CD4-positive, alpha-beta T cell treated with Interleukin-17A for 4 hours (primary cell): ENCODE data around the gene PPP4R1.

ENCODE experiments used
- DNase-seq: peaks from one replicate; pipeline ENCODE4 v3.0.0-alpha.2; 2020; ENCODE audit warnings: mixed read lengths

PPP4R1 gene

DNA sequence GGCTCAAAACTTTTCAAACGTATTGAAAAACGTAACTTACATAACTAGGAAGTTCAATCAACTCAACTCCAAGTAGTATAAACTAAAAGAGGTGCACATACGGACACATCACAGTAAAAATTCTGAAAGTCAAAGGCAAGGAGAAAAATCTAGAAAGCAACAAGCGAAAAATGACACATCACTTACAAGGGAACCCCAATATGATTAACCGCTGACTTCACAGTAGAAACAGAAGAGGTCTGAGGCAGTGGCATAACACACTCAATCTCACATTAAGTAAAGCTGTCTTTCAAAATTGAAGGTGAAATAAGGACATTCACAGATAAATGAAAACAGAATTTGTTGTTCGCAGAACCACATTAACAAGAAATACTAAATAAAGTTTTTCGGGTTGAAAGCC, 32.7 kb downstream of the PPP4R1 start:
- DNase-seq = no peak

- DNase-seq = no peak
These were observed 36.1 kb downstream of the PPP4R1 start for GRCh38 chr18:9578306-9578705.

DNA sequence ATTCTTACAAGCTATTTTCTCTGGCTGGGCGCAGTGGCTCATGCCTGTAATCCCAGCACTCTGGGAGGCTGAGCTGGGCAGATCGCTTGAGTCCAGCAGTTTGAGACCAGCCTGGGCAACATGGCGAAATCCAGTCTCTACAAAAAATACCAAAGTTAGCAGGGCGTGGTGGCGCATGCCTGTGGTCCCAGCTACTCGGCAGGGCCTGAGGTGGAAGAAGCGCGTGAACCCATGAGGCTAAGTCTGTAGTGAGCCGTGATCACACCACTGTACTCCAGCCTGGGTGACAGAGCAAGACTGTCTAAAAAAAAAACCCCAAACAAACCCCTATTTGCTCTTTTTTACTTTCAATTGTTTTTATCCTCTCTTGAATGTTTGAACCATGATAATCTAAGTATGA, 37.0 kb downstream of the PPP4R1 start:
- DNase-seq = no peak

GRCh38 chr18:9575558-9575957, 38.8 kb downstream of the PPP4R1 start:
- DNase-seq = no peak

GRCh38 chr18:9574473-9575115, 39.8 kb downstream of the PPP4R1 start:
- DNase-seq = no peak

DNA sequence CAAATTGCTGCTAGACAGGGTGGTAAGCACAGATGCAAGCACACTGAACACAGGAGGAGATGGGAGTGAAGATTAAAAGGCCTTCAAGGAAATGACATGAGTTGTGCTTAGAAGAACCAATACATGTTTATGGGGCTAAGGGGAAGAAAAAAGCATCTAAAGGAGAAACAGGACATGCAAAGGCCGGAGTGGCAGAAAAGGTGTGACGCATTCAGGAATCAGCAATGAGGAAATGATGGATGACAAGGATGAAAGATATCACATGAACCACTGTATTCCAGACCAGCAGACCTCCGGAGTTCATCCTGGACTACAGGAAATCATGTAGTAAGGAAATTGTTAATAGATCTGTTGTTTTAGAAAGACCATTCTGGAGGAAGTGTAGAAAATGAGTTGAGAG, 42.8 kb downstream of the PPP4R1 start:
- no peak for DNase-seq

GRCh38 chr18:9570255-9570654, 44.1 kb downstream of the PPP4R1 start:
- DNase-seq = no peak

GRCh38 chr18:9569178-9569577, 45.2 kb downstream of the PPP4R1 start:
- no peak for DNase-seq

DNA sequence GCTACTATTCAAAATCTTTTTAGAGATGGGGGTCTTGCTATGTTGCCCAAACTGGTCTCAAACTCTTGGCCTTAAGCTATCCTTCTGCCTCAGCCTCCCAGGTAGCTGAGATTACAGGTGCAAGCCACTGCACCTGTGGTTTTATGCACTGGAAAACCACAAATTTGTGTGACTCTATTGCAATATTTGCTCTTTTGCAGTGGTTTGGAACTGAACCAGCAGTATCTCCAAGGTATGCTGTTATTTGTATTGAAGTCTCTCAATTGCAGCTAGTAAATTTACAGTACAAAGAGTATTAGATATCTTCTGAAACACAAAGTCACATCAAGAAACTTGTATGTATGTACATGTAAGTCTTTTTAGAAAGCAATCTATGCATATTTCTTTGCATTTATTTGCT, 46.2 kb downstream of the PPP4R1 start:
- no peak for DNase-seq

- DNase-seq = no peak
These were observed 49.0 kb downstream of the PPP4R1 start for GRCh38 chr18:9565407-9565806.

DNA sequence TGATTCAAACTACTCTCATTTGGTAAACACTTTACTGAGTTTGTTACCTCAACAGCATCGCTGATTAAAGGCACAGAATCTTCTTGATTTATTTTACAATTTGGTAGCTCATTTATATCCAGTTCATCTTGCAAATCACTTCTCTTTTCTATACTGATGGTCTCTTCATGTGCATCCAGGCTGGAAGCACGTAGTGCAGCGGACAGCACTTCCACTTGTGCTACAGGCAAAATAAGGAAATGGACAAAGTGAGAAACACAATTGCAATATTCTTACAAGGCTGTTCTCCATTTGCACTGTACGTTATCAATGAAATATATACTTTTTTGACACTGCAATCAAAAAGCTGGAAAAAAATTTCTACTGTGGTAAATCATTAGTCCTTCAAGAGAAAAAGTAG, 51.0 kb downstream of the PPP4R1 start:
- no peak for DNase-seq

- DNase-seq = no peak
These were observed 51.8 kb downstream of the PPP4R1 start for GRCh38 chr18:9562584-9562983.

DNA sequence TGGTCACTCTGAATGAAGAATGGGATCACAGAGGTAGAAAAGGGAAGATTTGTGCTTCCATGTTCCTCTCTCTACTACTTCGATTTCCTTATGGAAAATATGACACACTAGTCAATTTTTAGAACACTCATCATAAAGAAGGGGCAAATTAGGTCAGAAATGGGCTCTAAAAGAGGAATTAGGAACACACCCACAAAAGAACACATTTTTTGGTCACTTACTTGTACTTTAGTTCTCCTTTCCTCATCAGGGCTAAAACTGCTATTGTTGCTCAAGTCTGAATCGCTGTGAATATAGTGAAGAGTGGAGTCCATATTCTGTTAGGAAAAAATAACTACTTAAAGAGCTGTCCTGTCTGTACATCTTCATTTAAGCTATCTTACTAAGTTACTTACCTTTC, 52.6 kb downstream of the PPP4R1 start:
- DNase-seq = no peak

GRCh38 chr18:9559253-9559652, 55.1 kb downstream of the PPP4R1 start:
- no peak for DNase-seq

- no peak for DNase-seq
These were observed 55.8 kb downstream of the PPP4R1 start for GRCh38 chr18:9558387-9559064.

DNA sequence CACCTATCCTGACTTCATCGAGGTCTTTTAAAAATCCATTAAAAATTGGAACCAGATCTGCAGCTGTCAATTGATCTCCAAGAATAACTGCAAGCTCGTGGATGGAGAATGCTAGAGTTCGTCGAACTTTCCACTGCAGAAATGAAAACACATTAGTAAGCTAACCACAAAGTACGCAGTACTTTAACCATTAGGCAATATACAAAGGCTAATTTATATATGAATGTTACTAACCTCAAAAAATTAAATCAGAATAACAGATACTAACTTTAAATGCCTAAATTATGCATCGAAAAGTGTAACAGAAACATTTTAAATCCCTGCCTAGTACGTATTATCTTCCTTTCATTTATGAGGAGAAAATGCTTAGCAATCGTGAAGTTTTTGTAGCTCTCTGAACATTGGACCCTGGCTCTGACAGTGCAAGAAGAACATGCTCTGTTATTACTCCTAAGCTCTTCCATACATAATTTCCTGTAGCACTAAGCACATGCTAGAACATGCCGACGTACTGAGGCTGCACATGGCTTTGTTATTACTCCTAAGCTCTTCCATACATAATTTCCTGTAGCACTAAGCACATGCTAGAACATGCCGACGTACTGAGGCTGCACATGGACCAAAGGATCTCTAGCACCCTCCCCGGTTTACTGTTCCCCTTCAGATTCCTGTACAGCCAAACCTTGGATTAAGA, 57.0 kb downstream of the PPP4R1 start:
- no peak for DNase-seq

GRCh38 chr18:9552616-9553015, 61.7 kb downstream of the PPP4R1 start:
- DNase-seq = no peak

- no peak for DNase-seq
These were observed 62.2 kb downstream of the PPP4R1 start for GRCh38 chr18:9552191-9552590.

DNA sequence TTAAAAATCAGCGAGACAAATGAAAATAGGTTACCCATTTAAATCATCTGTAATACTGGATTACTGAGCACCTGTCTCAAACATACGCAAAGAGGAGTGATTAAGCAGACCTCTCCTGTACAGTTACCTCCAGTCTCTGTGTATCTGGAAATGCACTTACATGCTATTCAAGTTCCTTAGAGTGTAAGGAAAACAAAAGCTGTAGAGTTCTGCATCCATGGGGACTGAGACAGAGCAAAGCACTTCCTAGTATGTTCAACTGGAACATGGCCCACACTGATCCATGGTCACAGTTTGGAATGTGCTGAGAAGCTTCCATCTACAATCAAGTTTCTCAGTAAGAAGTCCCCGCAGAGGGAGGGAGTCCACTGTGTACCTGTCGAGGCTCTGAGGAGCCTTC, 63.9 kb downstream of the PPP4R1 start:
- DNase-seq = no peak

GRCh38 chr18:9549405-9549804, 65.0 kb downstream of the PPP4R1 start:
- DNase-seq = no peak

DNA sequence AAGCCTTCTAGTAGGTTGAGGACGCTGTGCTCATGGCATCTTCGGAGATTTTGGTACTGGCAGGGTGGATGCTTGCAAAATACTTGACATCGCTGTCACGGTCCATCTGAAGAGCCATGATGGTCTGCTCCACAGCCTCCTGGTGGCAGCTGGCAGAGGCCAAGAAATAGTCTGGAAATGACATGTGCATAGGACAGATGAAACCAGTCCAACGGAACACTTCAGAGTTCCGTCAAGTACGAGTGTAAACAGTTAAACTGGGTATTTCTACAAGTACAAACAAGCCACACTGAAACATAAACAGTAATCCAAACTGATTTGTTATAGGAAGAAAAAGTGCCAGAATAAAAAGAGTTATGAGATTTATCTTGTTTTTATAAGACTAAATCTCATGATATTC, 66.6 kb downstream of the PPP4R1 start:
- DNase-seq = no peak

GRCh38 chr18:9546468-9546867, 67.9 kb downstream of the PPP4R1 start:
- no peak for DNase-seq

GRCh38 chr18:9545029-9545428, 69.3 kb downstream of the PPP4R1 start:
- no peak for DNase-seq

GRCh38 chr18:9542924-9543323, 71.4 kb downstream of the PPP4R1 start:
- no peak for DNase-seq
